ENCODE measurements around the gene PDE11A. TPM values are rescaled to one million over a fixed set of nuclear protein-coding genes. Genes with fewer than 3 reads are reported as not detected.

PDE11A gene
- total RNA-seq, 1 experiment from 2014 or later = 0.61 TPM

- TF ChIP-seq SRF (IDR thresholded peaks at IDR 0.05; ENCODE audit: low read depth) = no peak
- TF ChIP-seq ELF1 (IDR thresholded peaks at IDR 0.05; ENCODE audit: borderline replicate concordance, low read depth) = no peak
- no peak for TF ChIP-seq YY1 (IDR thresholded peaks at IDR 0.05; ENCODE audit: extremely low read depth, insufficient replicate concordance, low read depth, low read length)
- no peak for TF ChIP-seq ZFX (IDR thresholded peaks at IDR 0.05)
- no peak for TF ChIP-seq POLR2A (IDR thresholded peaks at IDR 0.05; ENCODE audit: borderline replicate concordance, extremely low read depth, insufficient read depth, insufficient read length)
- no peak for TF ChIP-seq EGR1 (IDR thresholded peaks at IDR 0.05; ENCODE audit: low read depth)
- TF ChIP-seq RAD21 (IDR thresholded peaks at IDR 0.05; ENCODE audit: low read depth) = no peak
- TF ChIP-seq SIN3A (IDR thresholded peaks at IDR 0.05; ENCODE audit: low read depth) = no peak
- no peak for TF ChIP-seq EZH2 (IDR thresholded peaks at IDR 0.05)
- TF ChIP-seq CBX3 (IDR thresholded peaks at IDR 0.05; ENCODE audit: low read depth) = no peak
- no peak for TF ChIP-seq SP1 (IDR thresholded peaks at IDR 0.05; ENCODE audit: low read depth)
- TF ChIP-seq, protein P1, sequence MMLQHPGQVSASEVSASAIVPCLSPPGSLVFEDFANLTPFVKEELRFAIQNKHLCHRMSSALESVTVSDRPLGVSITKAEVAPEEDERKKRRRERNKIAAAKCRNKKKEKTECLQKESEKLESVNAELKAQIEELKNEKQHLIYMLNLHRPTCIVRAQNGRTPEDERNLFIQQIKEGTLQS (IDR thresholded peaks at IDR 0.05) = no peak
- no peak for TF ChIP-seq FOSL1 (IDR thresholded peaks at IDR 0.05; ENCODE audit: low read depth)
- TF ChIP-seq POLR2AphosphoS5 (IDR thresholded peaks at IDR 0.05; ENCODE audit: low read depth, low read length) = no peak
- TF ChIP-seq EZH2phosphoT487 (IDR thresholded peaks at IDR 0.05; ENCODE audit: borderline replicate concordance) = no peak
- no peak for TF ChIP-seq CEBPB (IDR thresholded peaks at IDR 0.05; ENCODE audit: low read depth)
- no peak for ATAC-seq
- Histone ChIP-seq H3K9ac (ENCODE audit: low read length) (no peak overlapping the region), H3K4me1 (ENCODE audit: control insufficient read depth in 1 of 2, insufficient read depth in 2 of 2, low read length in 2 of 2) (no peaks in the 10 kb centered on the region), H3K79me2 (ENCODE audit: insufficient read depth, low read length) (no peaks in the 10 kb centered on the region), H3K4me3 (replicated peaks in 1 of 2; ENCODE audit: low read depth in 1 of 2, low read length in 2 of 2) (no peak overlapping the region), H3K9me2 (ENCODE audit: insufficient read depth) (no peaks in the 10 kb centered on the region), H3K27ac (ENCODE audit: low read depth, low read length) (no peak overlapping the region), H3K4me2 (ENCODE audit: low read length) (no peak overlapping the region), H2AFZ (ENCODE audit: low read depth, low read length, poor library complexity, severe bottlenecking) (no peak overlapping the region), H4K20me1 (ENCODE audit: insufficient read depth) (no peaks in the 10 kb centered on the region), H3K36me3 (ENCODE audit: control insufficient read depth in 1 of 2, insufficient read depth in 2 of 2, low read length in 2 of 2) (no peaks in the 10 kb centered on the region), H3K9me3 (ENCODE audit: control insufficient read depth in 1 of 2, insufficient read depth in 1 of 2, low read depth in 1 of 2, low read length in 2 of 2) (no peaks in the 10 kb centered on the region), H3K27me3 (ENCODE audit: insufficient read depth, low read length) (no peaks in the 10 kb centered on the region)
- ChIA-PET CTCF (no interaction called here), POLR2A (no interaction called here), RAD21 (ENCODE audit: low non-redundant PET in 1 of 2, low total read pairs in 2 of 2, uncharacterized antibody in 2 of 2, unreplicated experiment in 2 of 2) (no interaction called here)
- intact Hi-C loops (cut with micrococcal nuclease) = no loop called here
- no TSS peak for BruUV-seq (replicated peaks)
- DNase-seq (ENCODE audit: low read depth, low spot score) = no peak
Observed at GRCh38 chr2:177873915-177874314, 198.7 kb downstream of the PDE11A start.
